Upper lobe of left lung (tissue), 6 donors: ENCODE results near the gene SH3GL1. TPM values are rescaled to one million over a fixed set of nuclear protein-coding genes. Genes with fewer than 3 reads are reported as not detected.

ENCODE experiments used
- ATAC-seq, 2 donors: fragments of 200-7000 bp; cut with Tn5 transposase; one replicate each; pipeline ENCODE4 v1.9.1; 2022; ENCODE audit warnings: mild to moderate bottlenecking in 2 of 2, moderate library complexity in 2 of 2; ENCODE audit not compliant: low FRiP score in 2 of 2
- DNase-seq, 2 donors: peaks; one replicate each; pipeline ENCODE4 v3.0.0-alpha.2; 2019 to 2020
- H3K27ac ChIP-seq, 4 donors: fragments of 200-600 bp; sonication (generic); one replicate each; pipeline ENCODE4 v1.5.1; 2016 to 2019
- H3K27me3 ChIP-seq, 4 donors: fragments of 200-600 bp; sonication (generic); one replicate each; pipeline ENCODE4 v1.5.1; 2017 to 2019
- H3K36me3 ChIP-seq, 4 donors: fragments of 200-600 bp; sonication (generic); one replicate each; pipeline ENCODE4 v1.5.1; 2016 to 2019
- H3K4me1 ChIP-seq, 4 donors: fragments of 200-600 bp; sonication (generic); one replicate each; pipeline ENCODE4 v1.5.1; 2018 to 2019
- H3K4me3 ChIP-seq, 4 donors: fragments of 200-600 bp; sonication (generic); one replicate each; pipeline ENCODE4 v1.5.1; 2017 to 2019; ENCODE audit warnings: mild to moderate bottlenecking in 2 of 4, moderate library complexity in 1 of 4
- H3K9me3 ChIP-seq, 4 donors: fragments of 200-600 bp; sonication (generic); one replicate each; pipeline ENCODE4 v1.5.1; 2018 to 2019
- CTCF ChIP-seq, 6 experiments: fragments of 450-650 bp in 4 of 6; fragments of 200-600 bp in 2 of 6; sonication (generic) in 2 of 6; IDR thresholded peaks; one replicate each; pipeline ENCODE4 v1.5.1; 2016 to 2019; ENCODE audit warnings: antibody characterized with exemption in 6 of 6
- EP300 ChIP-seq, 4 donors: sonication (generic); formaldehyde crosslinking; IDR thresholded peaks; one replicate each; pipeline ENCODE4 v1.5.1; 2017; ENCODE audit warnings: antibody characterized with exemption in 4 of 4, control low read depth in 2 of 4
- POLR2A ChIP-seq, 4 donors: fragments of 450-650 bp; IDR thresholded peaks; one replicate each; pipeline ENCODE4 v1.5.1; 2016 to 2017; ENCODE audit warnings: antibody characterized with exemption in 4 of 4, mild to moderate bottlenecking in 2 of 4
- POLR2AphosphoS5 ChIP-seq, 2 donors: sonication (generic); formaldehyde crosslinking; IDR thresholded peaks; one replicate each; pipeline ENCODE4 v1.5.1; 2017; ENCODE audit warnings: antibody characterized with exemption in 2 of 2
- whole genome bisulfite sequencing, 2 donors: methylation state at CpG; one replicate each; pipeline ENCODE4 v1.1.5; 2017 to 2018; 5-methylcytosine and 5-hydroxymethylcytosine counted together
- total RNA-seq, 6 donors: library from RNA; depleted of rRNA in 4 of 6; stranded (reverse); fragments of >200 nt in 4 of 6; gene quantifications; one replicate each; pipeline versions ENCODE4 v1.1.0 to v1.2.1, GENCODE V29; 2016 to 2021
- donor health status: DM: no; HTN: no; CAD: no; lungs with moderate emphysema.
- donor health status: DM: no; HTN: yes; CAD: no; lungs with severe emphysema.

SH3GL1 gene
- total RNA-seq, 6 donors from 2014 or later = 27.4 to 60.1 (median 53.8) TPM

GRCh38 chr19:4447327-4448146 lies 47.2 kb upstream of the SH3GL1 start:
- H3K4me1 ChIP-seq = no peaks in the 10 kb centered on the region
- H3K27ac ChIP-seq = no peak overlapping the region
- TF ChIP-seq POLR2A (IDR thresholded peaks at IDR 0.05) (no peak), EP300 (IDR thresholded peaks at IDR 0.05) (no peak), POLR2AphosphoS5 (IDR thresholded peaks at IDR 0.05) (no peak), CTCF (IDR thresholded peaks at IDR 0.05) (no peak)
- H3K4me3 ChIP-seq = no peak overlapping the region
- peak in 1 of 2 donors; percentile 62 for DNase-seq
- WGBS, 2 donors = 91 to 93% methylated on average over 8 to 27 of the region's 28 CpGs
- no peaks in the 10 kb centered on the region for H3K27me3 ChIP-seq
- ATAC-seq = no peak
- no peaks in the 10 kb centered on the region for H3K9me3 ChIP-seq
- peaks cover 38 to 85% (median 79%) of the 10 kb centered on the region in 4 donors for H3K36me3 ChIP-seq

- Histone ChIP-seq H3K27me3 (no peaks in the 10 kb centered on the region), H3K27ac (no peak overlapping the region), H3K4me3 (no peak overlapping the region), H3K4me1 (no peaks in the 10 kb centered on the region), H3K9me3 (no peaks in the 10 kb centered on the region), H3K36me3 (peaks cover 34 to 77% (median 71%) of the 10 kb centered on the region in 4 donors)
- 85 to 92% methylated on average over 4 to 15 of the region's 15 CpGs for WGBS, 2 donors
- DNase-seq = peak in 1 of 2 donors; percentile 54
- no peak for TF ChIP-seq POLR2A (IDR thresholded peaks at IDR 0.05)
- ATAC-seq = no peak
Measured at GRCh38 chr19:4446704-4447200, 46.4 kb upstream of the SH3GL1 start.

GRCh38 chr19:4445963-4446703 lies 45.8 kb upstream of the SH3GL1 start:
- TF ChIP-seq POLR2AphosphoS5 (IDR thresholded peaks at IDR 0.05) (no peak), EP300 (IDR thresholded peaks at IDR 0.05) (no peak), CTCF (IDR thresholded peaks at IDR 0.05) (no peak), POLR2A (IDR thresholded peaks at IDR 0.05) (no peak)
- no peaks in the 10 kb centered on the region for H3K27me3 ChIP-seq
- DNase-seq (peak in 1 of 2 donors; percentile 81), ATAC-seq (peak in 1 of 2 donors; percentile 4)
- H3K4me1 ChIP-seq = no peaks in the 10 kb centered on the region
- H3K36me3 ChIP-seq = peaks cover 29 to 71% (median 65%) of the 10 kb centered on the region in 4 donors
- H3K4me3 ChIP-seq = no peak overlapping the region
- no peak overlapping the region for H3K27ac ChIP-seq
- WGBS, 2 donors = 94 to 98% methylated on average over 28 to 54 of the region's 58 CpGs
- no peaks in the 10 kb centered on the region for H3K9me3 ChIP-seq

- TF ChIP-seq CTCF (IDR thresholded peaks at IDR 0.05) (no peak), EP300 (IDR thresholded peaks at IDR 0.05) (no peak), POLR2AphosphoS5 (IDR thresholded peaks at IDR 0.05) (no peak), POLR2A (IDR thresholded peaks at IDR 0.05) (no peak)
- Histone ChIP-seq H3K36me3 (peaks cover 29 to 61% (median 58%) of the 10 kb centered on the region in 4 donors), H3K27me3 (no peaks in the 10 kb centered on the region), H3K27ac (no peak overlapping the region), H3K4me3 (no peak overlapping the region), H3K9me3 (no peaks in the 10 kb centered on the region), H3K4me1 (no peaks in the 10 kb centered on the region)
- no peak for ATAC-seq
- 84 to 100% methylated on average over 1 to 36 of the region's 36 CpGs for WGBS, 2 donors
- DNase-seq = peak in 1 of 2 donors; percentile 81
Measured at GRCh38 chr19:4444765-4445741, 44.7 kb upstream of the SH3GL1 start.
